Dermis blood vessel endothelial cell (primary cell): Measurements from ENCODE around the gene ADGRG3. TPM values are rescaled to one million over a fixed set of nuclear protein-coding genes. Genes with fewer than 3 reads are reported as not detected.
A peak's percentile ranks its signal among the peaks of the same experiment; 100 is the strongest.
"Not testable (repeated sequence)": the region's sequence is repeated elsewhere in the genome, so short reads cannot be mapped to it uniquely, and the experiment has no call there.

Experiments
- DNase-seq: peaks from one replicate; pipeline ENCODE4 v3.0.0; 2010
- total RNA-seq: library from RNA; depleted of rRNA; stranded (reverse); fragments of >200 nt; gene quantifications from 2 replicates; pipeline ENCODE4 v1.2.3, GENCODE V29; 2014

Gene ADGRG3
- total RNA-seq, 1 donor from 2014 or later = 4.6 TPM

DNA sequence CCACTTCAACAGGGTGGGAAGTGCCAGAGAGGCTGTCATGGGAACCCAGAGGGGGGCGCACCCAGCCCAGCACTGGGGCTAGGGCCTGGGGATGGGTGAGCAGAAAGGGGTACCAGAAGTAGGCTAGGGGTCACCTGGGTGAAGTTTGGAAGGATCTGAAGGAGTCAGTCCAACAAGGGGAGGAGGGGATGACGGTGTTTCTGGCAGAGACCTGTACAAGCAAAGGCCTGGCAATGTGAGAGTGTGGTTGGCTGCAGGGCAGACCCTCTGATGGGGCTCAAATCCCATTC is 54.0 kb downstream of the ADGRG3 start:
- no peak for DNase-seq

- DNase-seq = no peak
These were observed 54.5 kb downstream of the ADGRG3 start for GRCh38 chr16:57722651-57723050.

DNA sequence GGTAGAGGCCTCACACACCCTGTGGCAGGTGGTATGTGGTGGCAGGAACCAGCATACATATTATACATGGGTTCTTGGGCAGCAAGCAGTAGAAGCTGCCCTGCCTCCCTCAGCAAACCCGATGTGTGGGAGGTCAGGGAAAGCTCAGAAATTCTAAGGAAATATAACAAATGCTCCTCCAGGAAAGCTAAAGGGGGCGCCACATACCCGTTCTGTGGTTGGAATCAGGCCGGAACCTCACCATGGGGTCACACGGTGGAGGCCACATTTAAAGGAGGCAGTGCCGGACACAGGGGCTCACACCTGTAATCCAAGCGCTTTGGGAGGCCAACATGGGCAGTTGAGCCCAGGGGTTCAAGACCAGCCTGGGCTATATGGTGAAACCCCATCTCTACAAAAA is 55.1 kb downstream of the ADGRG3 start:
- peak; percentile 49 for DNase-seq

DNA sequence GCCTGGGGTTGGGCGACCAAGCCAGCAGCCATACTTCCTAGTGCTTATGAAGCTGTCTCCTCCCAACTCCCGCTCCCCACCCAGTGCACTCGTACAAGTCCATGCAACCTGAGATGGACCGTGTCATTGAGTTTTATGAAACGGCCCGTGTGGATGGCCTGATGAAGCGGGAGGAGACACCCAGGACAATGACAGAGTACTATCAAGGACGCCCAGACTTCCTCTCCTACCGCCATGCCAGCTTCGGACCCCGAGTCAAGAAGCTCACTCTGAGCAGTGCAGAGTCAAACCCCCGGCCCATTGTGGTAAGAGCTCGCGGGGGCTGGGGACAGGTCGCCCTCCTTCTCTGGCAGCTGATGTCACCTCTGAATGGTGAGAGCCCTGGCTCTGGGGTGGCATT is 56.4 kb downstream of the ADGRG3 start:
- DNase-seq = no peak

DNA sequence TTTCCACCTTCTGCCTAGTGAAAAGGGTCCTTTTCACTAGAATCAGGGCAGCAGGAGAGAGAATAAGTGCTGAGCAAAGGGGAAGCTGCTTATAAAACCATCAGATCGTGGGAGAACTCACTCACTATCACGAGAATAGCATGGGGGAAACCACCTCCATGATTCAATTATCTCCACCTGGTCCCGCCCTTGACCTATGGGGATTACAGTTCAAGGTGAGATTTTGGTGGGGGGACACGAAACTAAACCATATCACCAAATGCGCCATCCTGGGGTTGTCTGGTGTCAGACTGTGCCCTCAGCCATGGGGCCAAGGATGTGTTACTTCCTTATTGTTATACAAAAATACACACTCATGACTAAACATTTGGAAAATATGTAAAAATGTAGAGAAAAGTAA is 57.0 kb downstream of the ADGRG3 start:
- no peak for DNase-seq

GRCh38 chr16:57725554-57725953 is 57.4 kb downstream of the ADGRG3 start:
- no peak for DNase-seq

GRCh38 chr16:57725976-57726375 is 57.9 kb downstream of the ADGRG3 start:
- DNase-seq = no peak

DNA sequence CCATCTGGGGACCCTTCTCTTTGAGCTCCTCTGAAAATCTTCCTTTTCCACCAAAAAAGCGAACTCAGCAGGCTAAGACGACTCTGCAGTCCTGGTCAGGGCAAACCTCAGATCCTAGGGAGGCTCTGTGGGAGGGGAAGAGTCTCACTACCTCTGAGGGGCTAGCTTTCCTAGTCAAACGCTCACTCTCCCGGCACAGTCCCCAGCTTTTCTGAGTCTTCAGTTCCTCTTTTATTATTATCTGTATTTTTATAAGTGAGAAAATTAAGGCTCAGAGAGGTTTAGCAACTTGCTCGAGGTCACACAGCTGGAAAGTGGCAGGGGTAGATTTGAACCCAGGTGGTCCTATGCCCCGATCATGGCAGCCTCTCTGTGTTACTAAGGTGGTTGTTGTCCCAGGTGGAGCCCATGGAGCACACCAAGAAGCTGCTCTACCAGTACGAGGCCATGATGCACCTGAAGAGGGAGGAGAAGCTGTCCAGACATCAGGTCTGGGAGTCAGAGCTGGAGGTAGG is 58.4 kb downstream of the ADGRG3 start:
- DNase-seq = no peak

GRCh38 chr16:57727610-57728009 is 59.5 kb downstream of the ADGRG3 start:
- DNase-seq = no peak

- no peak for DNase-seq
These were observed 60.5 kb downstream of the ADGRG3 start for GRCh38 chr16:57728336-57729181.

DNA sequence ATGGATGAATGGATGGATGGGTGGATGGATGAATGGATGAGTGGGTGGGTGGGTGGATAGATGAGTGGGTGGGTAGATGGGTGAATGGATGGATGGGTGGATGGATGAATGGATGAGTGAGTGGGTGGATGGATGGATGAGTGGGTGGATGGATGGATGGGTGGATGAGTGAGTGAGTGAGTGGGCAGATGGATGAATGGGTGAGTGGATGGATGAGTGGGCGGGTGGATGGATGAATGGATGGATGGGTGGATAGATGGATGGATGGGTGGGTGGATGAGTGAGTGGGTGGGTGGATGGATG is 61.0 kb downstream of the ADGRG3 start:
- DNase-seq = no peak

- DNase-seq = not testable (repeated sequence)
These were observed 61.7 kb downstream of the ADGRG3 start for GRCh38 chr16:57729852-57730251.

GRCh38 chr16:57730771-57731730 is 62.9 kb downstream of the ADGRG3 start:
- no peak for DNase-seq

GRCh38 chr16:57732037-57732436 is 63.9 kb downstream of the ADGRG3 start:
- no peak for DNase-seq

- DNase-seq = no peak
These were observed 64.6 kb downstream of the ADGRG3 start for GRCh38 chr16:57732714-57733113.

DNA sequence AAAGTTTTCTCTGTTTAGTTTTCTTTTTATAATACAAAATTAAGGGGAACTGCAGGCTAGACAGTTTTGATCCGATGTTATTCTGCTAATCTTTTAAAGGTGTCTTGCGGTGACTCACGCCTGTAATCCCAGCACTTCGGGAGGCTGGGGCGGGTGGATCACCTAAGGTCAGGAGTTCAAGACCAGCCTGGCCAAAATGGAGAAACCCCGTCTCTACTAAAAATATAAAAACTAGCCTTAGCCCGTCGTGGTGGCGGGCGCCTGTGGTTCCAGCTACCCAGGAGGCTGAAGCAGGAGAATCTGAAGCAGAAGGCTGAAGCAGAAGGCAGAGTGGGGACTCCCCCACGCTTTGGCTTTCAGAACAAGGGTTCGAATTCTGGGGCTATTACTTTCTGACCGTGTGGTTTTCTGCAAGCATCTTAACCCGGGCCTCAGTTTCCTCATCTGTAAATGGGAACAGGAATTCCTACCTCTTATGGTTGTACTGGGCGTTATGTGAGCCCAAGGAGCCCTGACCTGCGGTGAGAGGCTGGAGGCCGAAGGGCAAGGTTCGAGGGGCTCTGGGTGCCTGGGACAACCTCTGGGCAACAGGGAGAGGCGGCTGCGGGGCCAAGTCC is 66.3 kb downstream of the ADGRG3 start:
- no peak for DNase-seq

DNA sequence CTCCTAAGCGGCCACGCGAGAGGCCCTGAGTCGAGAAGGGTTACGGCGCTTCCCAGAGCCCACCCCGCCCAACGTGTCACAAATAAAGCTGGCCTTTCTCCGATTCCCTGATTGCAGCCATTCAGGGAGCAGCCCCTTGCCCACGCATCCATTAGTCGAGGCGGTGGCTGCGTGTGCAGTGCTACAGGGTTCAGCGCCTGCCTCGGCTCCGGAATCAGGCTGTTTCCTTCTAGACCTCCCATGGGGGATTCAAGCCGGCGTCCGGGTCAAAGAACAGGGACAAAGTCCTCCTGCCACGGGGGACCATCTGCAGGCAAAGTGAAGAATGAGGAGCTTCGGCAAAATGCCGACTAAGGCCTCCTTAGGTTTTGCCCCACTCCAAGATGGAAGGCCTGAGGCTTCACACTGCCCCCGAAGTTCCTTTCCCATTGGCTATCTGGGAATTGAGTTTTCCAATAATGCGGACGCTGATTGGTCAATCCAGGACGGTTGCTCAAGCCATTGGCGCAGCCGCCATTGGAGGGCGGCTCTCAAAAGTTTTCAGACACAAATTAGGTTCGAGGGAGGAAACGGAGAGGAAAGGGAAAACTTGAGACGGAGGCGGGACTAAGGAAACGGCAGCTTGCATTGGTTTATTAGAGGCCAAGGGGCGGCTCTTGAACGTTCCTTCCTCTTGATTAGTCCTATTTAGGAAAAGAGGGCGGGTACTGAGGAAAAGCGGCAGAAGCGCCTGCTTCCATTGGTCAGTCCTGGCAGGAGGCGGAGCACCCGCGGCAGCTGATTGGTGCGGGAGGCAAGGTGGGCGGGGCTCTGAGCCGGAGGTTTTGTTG is 67.0 kb downstream of the ADGRG3 start:
- peak; percentile 100 for DNase-seq

DNA sequence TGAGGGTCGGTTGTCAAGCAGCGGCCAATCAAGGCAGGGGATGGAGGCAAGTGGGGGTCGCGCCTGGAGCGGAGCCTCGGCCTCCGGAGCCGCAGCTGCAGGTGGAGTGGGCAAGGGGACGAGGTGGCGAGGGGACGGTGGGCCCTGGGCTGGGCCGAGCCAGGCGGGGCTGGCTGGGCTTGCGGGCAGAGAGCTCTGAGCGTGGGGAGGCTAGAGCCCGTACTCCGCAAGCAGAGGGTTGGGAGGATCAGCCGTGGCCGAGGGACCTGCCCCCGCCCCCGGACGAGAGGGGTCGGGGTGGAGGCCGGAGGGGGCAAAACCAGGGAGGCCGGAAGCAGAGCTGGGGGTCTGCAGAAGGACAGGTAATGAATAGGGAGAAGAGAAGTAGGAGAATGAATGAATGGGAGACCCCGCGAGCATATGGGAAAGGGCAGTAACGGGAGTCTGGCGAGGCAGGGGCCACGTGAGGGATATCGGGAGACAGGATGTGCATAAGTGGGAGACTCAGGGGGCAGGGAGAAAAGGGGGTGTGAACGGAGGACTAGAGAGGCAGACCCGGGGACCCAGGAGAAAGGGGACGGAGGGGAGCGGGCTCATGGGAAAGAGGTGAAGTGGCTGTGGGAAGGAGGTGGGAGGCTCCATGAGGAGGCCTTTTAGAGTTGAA is 67.8 kb downstream of the ADGRG3 start, which contains the start of gene KATNB1:
Gene KATNB1, plus strand, starts transcription at position 16 of the 664 bp plus-strand sequence. CDS start 1,474 bp downstream, outside the sequence.
- DNase-seq = peak; percentile 37

GRCh38 chr16:57736419-57737351 is 68.6 kb downstream of the ADGRG3 start:
- DNase-seq = peak; percentile 88

DNA sequence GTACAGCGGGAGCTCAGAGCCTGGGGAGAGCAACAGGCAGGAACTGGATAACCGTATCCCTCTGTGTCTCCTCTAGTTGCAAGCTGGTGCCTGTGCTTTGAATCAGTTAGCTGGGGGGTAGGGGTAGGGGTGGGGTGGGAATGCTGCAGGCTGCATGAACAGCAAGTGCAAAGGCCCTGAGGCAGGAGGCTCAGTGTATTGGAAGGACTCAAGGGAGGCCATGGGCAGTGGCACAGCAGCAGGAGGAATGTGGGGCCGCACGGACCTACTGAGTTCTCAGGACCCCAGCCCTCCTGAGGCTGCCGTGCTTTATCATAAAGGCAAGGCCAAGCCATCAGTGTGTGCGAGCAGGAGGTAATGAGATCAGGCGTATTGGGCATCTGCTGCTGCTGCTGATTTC is 70.7 kb downstream of the ADGRG3 start:
- no peak for DNase-seq
